GM12872 (cell line): ENCODE measurements around the gene C3orf22.

Experiments
- TF ChIP-seq, protein P1 (sequence below): IDR thresholded peaks from 3 replicates; pipeline ENCODE4 v1.5.1; 2011; ENCODE audit warnings: low read depth, mild to moderate bottlenecking, low read length, moderate library complexity; ENCODE audit not compliant: insufficient read depth

C3orf22 gene

GRCh38 chr3:126500016-126500415, 58.7 kb downstream of the C3orf22 start:
- TF ChIP-seq, protein P1, sequence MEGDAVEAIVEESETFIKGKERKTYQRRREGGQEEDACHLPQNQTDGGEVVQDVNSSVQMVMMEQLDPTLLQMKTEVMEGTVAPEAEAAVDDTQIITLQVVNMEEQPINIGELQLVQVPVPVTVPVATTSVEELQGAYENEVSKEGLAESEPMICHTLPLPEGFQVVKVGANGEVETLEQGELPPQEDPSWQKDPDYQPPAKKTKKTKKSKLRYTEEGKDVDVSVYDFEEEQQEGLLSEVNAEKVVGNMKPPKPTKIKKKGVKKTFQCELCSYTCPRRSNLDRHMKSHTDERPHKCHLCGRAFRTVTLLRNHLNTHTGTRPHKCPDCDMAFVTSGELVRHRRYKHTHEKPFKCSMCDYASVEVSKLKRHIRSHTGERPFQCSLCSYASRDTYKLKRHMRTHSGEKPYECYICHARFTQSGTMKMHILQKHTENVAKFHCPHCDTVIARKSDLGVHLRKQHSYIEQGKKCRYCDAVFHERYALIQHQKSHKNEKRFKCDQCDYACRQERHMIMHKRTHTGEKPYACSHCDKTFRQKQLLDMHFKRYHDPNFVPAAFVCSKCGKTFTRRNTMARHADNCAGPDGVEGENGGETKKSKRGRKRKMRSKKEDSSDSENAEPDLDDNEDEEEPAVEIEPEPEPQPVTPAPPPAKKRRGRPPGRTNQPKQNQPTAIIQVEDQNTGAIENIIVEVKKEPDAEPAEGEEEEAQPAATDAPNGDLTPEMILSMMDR, result no peak
